Panc1 (cell line): Measurements from ENCODE around the gene HNF1B.

Experiments used
- CTCF ChIP-seq: fragments of 450-650 bp; IDR thresholded peaks from 2 replicates; pipeline ENCODE4 v1.5.1; 2017; ENCODE audit warnings: mild to moderate bottlenecking
- POLR2AphosphoS5 ChIP-seq: IDR thresholded peaks from 2 replicates; pipeline ENCODE4 v1.6.1; 2012; ENCODE audit warnings: mild to moderate bottlenecking, low read depth, low read length, moderate library complexity
- REST ChIP-seq, 2 experiments: IDR thresholded peaks; 2 replicates each; pipeline ENCODE4 v1.6.1; 2011 to 2012; ENCODE audit warnings: low read depth in 2 of 2, control low read depth in 1 of 2, low read length in 1 of 2, mild to moderate bottlenecking in 1 of 2, moderate library complexity in 1 of 2; ENCODE audit not compliant: insufficient read depth in 1 of 2
- SIN3A ChIP-seq: IDR thresholded peaks from 2 replicates; pipeline ENCODE4 v1.6.1; 2012; ENCODE audit warnings: low read depth, mild to moderate bottlenecking, low read length, moderate library complexity, borderline replicate concordance; ENCODE audit not compliant: insufficient read depth
- TCF7L2 ChIP-seq: IDR thresholded peaks from 2 replicates; pipeline ENCODE4 v1.6.1; 2011; ENCODE audit warnings: mild to moderate bottlenecking, low read depth, low read length, inconsistent platforms

GRCh38 chr17:37752482-37752881 is 7.6 kb upstream of the HNF1B start:
- TF ChIP-seq CTCF = no peak
- TF ChIP-seq POLR2AphosphoS5 = no peak
- no peak for TF ChIP-seq REST (IDR thresholded peaks at IDR 0.05; ENCODE audit: insufficient read depth in 1 of 2, low read depth in 2 of 2, low read length in 1 of 2)
- TF ChIP-seq SIN3A = no peak
- no peak for TF ChIP-seq TCF7L2
